KBM-7 (cell line): ENCODE results near the gene PTEN.
"Not testable (repeated sequence)": the region's sequence is repeated elsewhere in the genome, so short reads cannot be mapped to it uniquely, and the experiment has no call there.

Experiments used
- DNase-seq: peaks from one replicate; pipeline ENCODE4 v3.0.0-alpha.2; 2015
- in situ Hi-C: fragments of 300-500 bp; cut with MboI; formaldehyde crosslinking; loops from 2 replicates; pipeline ENCODE4 v1.14.3; 2020; ENCODE audit warnings: low sequenced_read_pairs, low pct_unique_long_range_greater_than_20kb, mixed read lengths

The PTEN gene

GRCh38 chr10:87865241-87865881, 1.9 kb downstream of the PTEN start:
- peak; percentile 49 for DNase-seq
- in situ Hi-C loops, result loop anchor here (25.0 kb wide), 2 partner anchors 547 to 672 kb away; no protein-coding TSS in a partner anchor

- DNase-seq, result no peak
- in situ Hi-C loops, result loop anchor here (25.0 kb wide), 2 partner anchors 546 to 671 kb away; no protein-coding TSS in a partner anchor
Measured at GRCh38 chr10:87866412-87866974, 3.1 kb downstream of the PTEN start.

GRCh38 chr10:87867453-87867852, 4.0 kb downstream of the PTEN start:
- DNase-seq, result no peak
- in situ Hi-C loops, result loop anchor here (25.0 kb wide), 2 partner anchors 545 to 670 kb away; no protein-coding TSS in a partner anchor

GRCh38 chr10:87868277-87868676, 4.9 kb downstream of the PTEN start:
- peak; percentile 41 for DNase-seq
- in situ Hi-C loops, result loop anchor here (25.0 kb wide), 2 partner anchors 544 to 669 kb away; no protein-coding TSS in a partner anchor

GRCh38 chr10:87869139-87869538, 5.7 kb downstream of the PTEN start:
- in situ Hi-C loops, result loop anchor here (25.0 kb wide), 2 partner anchors 543 to 668 kb away; no protein-coding TSS in a partner anchor
- DNase-seq, result not testable (repeated sequence)

- DNase-seq, result no peak
- in situ Hi-C loops, result loop anchor here (25.0 kb wide), 2 partner anchors 542 to 667 kb away; no protein-coding TSS in a partner anchor
Measured at GRCh38 chr10:87869773-87870551, 6.5 kb downstream of the PTEN start.

- in situ Hi-C loops, result loop anchor here (25.0 kb wide), 2 partner anchors 539 to 664 kb away; no protein-coding TSS in a partner anchor
- DNase-seq, result no peak
Measured at GRCh38 chr10:87872828-87873227, 9.4 kb downstream of the PTEN start.

- no peak for DNase-seq
- in situ Hi-C loops, result loop anchor here (25.0 kb wide), 2 partner anchors 539 to 664 kb away; no protein-coding TSS in a partner anchor
Measured at GRCh38 chr10:87873656-87874055, 10.2 kb downstream of the PTEN start.

GRCh38 chr10:87875929-87876571, 12.6 kb downstream of the PTEN start:
- in situ Hi-C loops, result no loop called here
- no peak for DNase-seq

- peak; percentile 94 for DNase-seq
- in situ Hi-C loops, result no loop called here
Measured at GRCh38 chr10:87878664-87879459, 15.4 kb downstream of the PTEN start.

GRCh38 chr10:87880336-87880735, 16.9 kb downstream of the PTEN start:
- in situ Hi-C loops, result no loop called here
- no peak for DNase-seq

GRCh38 chr10:87881373-87882059, 18.1 kb downstream of the PTEN start:
- in situ Hi-C loops, result not testable (repeated sequence)

GRCh38 chr10:87882555-87883294, 19.3 kb downstream of the PTEN start:
- in situ Hi-C loops, result no loop called here
- no peak for DNase-seq

More at GRCh38 chr10:87881373-87882059, 18.1 kb downstream of the PTEN start:
- not testable (repeated sequence) for DNase-seq

GRCh38 chr10:87886635-87887034, 23.2 kb downstream of the PTEN start:
- in situ Hi-C loops, result no loop called here
- DNase-seq, result no peak

GRCh38 chr10:87887146-87887545, 23.7 kb downstream of the PTEN start:
- in situ Hi-C loops, result no loop called here
- DNase-seq, result no peak

- DNase-seq, result no peak
- in situ Hi-C loops, result no loop called here
Measured at GRCh38 chr10:87887548-87888289, 24.3 kb downstream of the PTEN start.

GRCh38 chr10:87895430-87895829, 32.0 kb downstream of the PTEN start:
- no peak for DNase-seq
- in situ Hi-C loops, result no loop called here
